ENCODE data around the gene NOSIP. TPM values are rescaled to one million over a fixed set of nuclear protein-coding genes. Genes with fewer than 3 reads are reported as not detected.

NOSIP gene
- total RNA-seq, 1 donor from 2014 or later: 83.8 TPM

DNA sequence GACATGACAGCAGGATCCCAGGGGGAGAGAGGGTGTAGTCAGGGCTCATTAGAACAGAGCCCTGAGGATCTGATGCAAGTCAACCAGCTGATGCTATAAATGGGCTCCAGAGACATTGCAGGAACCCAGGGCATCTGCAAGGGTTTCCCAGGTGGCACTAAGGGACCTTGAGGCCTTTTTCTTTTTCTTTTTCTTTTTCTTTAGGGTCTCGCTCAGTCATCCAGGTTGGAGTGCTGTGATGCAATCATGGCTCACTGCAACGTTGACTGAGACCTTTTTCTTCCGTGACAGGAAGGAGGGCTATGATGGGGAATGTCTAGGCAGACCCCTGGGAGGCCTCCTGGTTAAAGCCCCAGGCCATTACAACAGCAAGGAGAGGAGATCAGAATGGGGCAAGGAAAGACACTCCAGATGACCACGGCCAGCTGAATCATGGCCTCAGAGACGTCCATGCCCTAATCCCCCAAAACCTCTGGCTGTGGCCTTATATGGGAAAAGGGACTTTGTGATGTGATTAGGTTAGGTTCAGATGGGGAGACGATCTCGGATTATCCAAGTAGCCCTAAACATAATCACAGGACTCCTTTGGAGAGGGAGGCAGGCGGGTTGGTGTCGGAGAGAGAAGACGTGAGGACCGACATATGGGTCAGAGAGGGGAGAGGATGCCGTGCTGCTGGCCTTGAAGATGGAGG is 72.4 kb downstream of the NOSIP start:
- no peak overlapping the region for H3K9ac ChIP-seq (ENCODE audit: low read length)
- peaks cover 2% of the 10 kb centered on the region for H3K9me3 Mint-ChIP-seq (ENCODE audit: unreplicated experiment)
- no peaks in the 10 kb centered on the region for H3K36me3 ChIP-seq (ENCODE audit: insufficient read depth, low read length)
- FAIRE-seq (no peak), DNase-seq (ENCODE audit: low read depth) (no peak)
- no peak overlapping the region for H3K4me2 ChIP-seq (ENCODE audit: low read length)
- no peaks in the 10 kb centered on the region for H4K20me1 ChIP-seq (ENCODE audit: insufficient read depth, low read length)
- H3K4me3 ChIP-seq (ENCODE audit: insufficient read depth, low read depth, low read length): no peak overlapping the region
- H3K36me3 Mint-ChIP-seq (ENCODE audit: low read depth, unreplicated experiment): peaks cover 2% of the 10 kb centered on the region
- no peaks in the 10 kb centered on the region for H3K27me3 ChIP-seq (ENCODE audit: insufficient read depth, low read length)
- TF ChIP-seq EZH2 (IDR thresholded peaks at IDR 0.05; ENCODE audit: insufficient read depth, low read length): no peak
- TF ChIP-seq, protein P1, sequence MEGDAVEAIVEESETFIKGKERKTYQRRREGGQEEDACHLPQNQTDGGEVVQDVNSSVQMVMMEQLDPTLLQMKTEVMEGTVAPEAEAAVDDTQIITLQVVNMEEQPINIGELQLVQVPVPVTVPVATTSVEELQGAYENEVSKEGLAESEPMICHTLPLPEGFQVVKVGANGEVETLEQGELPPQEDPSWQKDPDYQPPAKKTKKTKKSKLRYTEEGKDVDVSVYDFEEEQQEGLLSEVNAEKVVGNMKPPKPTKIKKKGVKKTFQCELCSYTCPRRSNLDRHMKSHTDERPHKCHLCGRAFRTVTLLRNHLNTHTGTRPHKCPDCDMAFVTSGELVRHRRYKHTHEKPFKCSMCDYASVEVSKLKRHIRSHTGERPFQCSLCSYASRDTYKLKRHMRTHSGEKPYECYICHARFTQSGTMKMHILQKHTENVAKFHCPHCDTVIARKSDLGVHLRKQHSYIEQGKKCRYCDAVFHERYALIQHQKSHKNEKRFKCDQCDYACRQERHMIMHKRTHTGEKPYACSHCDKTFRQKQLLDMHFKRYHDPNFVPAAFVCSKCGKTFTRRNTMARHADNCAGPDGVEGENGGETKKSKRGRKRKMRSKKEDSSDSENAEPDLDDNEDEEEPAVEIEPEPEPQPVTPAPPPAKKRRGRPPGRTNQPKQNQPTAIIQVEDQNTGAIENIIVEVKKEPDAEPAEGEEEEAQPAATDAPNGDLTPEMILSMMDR (IDR thresholded peaks at IDR 0.05; ENCODE audit: insufficient read depth, low read depth, low read length): no peak
- peak overlapping the region; percentile 18 for H3K27ac Mint-ChIP-seq (ENCODE audit: unreplicated experiment)
- H3K79me2 ChIP-seq (ENCODE audit: insufficient read depth, low read length): no peaks in the 10 kb centered on the region
- no peaks in the 10 kb centered on the region for H3K9me3 ChIP-seq (ENCODE audit: insufficient read depth, low read depth, low read length)
- no peak overlapping the region for H2AFZ ChIP-seq (ENCODE audit: low read depth, low read length)
- peak overlapping the region; percentile 62 for H3K4me3 Mint-ChIP-seq (ENCODE audit: unreplicated experiment)
- H3K4me1 ChIP-seq (ENCODE audit: insufficient read depth, low read length): peaks cover 10% of the 10 kb centered on the region
- H3K27me3 Mint-ChIP-seq (ENCODE audit: low read depth, unreplicated experiment): peaks cover 3% of the 10 kb centered on the region
- H3K27ac ChIP-seq (ENCODE audit: low read depth, low read length): no peak overlapping the region
- peaks cover 5% of the 10 kb centered on the region for H3K4me1 Mint-ChIP-seq (ENCODE audit: low read depth, unreplicated experiment)

DNA sequence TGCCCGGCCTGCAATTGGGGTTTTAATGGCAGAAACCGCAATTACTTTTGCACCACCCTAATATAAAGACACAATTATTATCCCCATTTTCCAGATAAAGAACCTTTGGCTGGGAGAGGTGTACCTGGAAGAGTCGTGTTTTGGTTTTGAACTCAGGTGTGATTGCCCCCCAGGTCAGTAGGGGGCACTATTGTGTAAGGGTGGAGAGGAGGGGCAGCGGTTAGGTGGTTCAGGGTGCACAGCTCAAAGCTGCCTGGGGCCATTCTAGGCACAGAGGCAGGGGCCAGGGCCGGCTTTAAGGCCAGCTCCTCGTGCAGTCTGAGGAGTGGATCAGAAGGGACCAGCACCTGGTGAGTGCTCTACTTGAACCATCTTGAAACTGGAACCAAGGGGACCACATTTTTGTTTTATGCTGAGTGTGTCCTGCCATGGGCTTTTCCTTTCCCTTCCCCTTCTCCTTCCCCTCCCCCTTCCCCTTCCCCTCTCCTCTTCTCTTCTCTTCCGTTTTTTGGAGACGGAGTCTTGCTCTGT is 73.7 kb downstream of the NOSIP start:
- H3K36me3 ChIP-seq (ENCODE audit: insufficient read depth, low read length): no peaks in the 10 kb centered on the region
- no peak overlapping the region for H3K4me2 ChIP-seq (ENCODE audit: low read length)
- H3K4me3 ChIP-seq (ENCODE audit: insufficient read depth, low read depth, low read length): no peak overlapping the region
- FAIRE-seq: no peak
- no peak overlapping the region for H3K4me3 Mint-ChIP-seq (ENCODE audit: unreplicated experiment)
- peaks cover 3% of the 10 kb centered on the region for H3K4me1 ChIP-seq (ENCODE audit: insufficient read depth, low read length)
- no peak overlapping the region for H2AFZ ChIP-seq (ENCODE audit: low read depth, low read length)
- no peak for TF ChIP-seq EZH2 (IDR thresholded peaks at IDR 0.05; ENCODE audit: insufficient read depth, low read length)
- TF ChIP-seq, protein P1 (IDR thresholded peaks at IDR 0.05; ENCODE audit: insufficient read depth, low read depth, low read length): peak; percentile 61
- no peak for DNase-seq (ENCODE audit: low read depth)
- peaks cover 2% of the 10 kb centered on the region for H3K9me3 Mint-ChIP-seq (ENCODE audit: unreplicated experiment)
- no peaks in the 10 kb centered on the region for H3K4me1 Mint-ChIP-seq (ENCODE audit: low read depth, unreplicated experiment)
- H3K9me3 ChIP-seq (ENCODE audit: insufficient read depth, low read depth, low read length): no peaks in the 10 kb centered on the region
- peaks cover 2% of the 10 kb centered on the region for H3K36me3 Mint-ChIP-seq (ENCODE audit: low read depth, unreplicated experiment)
- H4K20me1 ChIP-seq (ENCODE audit: insufficient read depth, low read length): no peaks in the 10 kb centered on the region
- H3K9ac ChIP-seq (ENCODE audit: low read length): no peak overlapping the region
- no peak overlapping the region for H3K27ac Mint-ChIP-seq (ENCODE audit: unreplicated experiment)
- no peak overlapping the region for H3K27ac ChIP-seq (ENCODE audit: low read depth, low read length)
- no peaks in the 10 kb centered on the region for H3K79me2 ChIP-seq (ENCODE audit: insufficient read depth, low read length)
- H3K27me3 ChIP-seq (ENCODE audit: insufficient read depth, low read length): no peaks in the 10 kb centered on the region
- H3K27me3 Mint-ChIP-seq (ENCODE audit: low read depth, unreplicated experiment): peaks cover 3% of the 10 kb centered on the region

Other genes with a start within 250 kb of the NOSIP start
- gene CD37, start 245.2 kb downstream of the NOSIP start, total RNA-seq: 0.20 TPM in 1 of 2 replicates, not detected in the other
- gene TEAD2, start 218.1 kb downstream of the NOSIP start, total RNA-seq: 46.5 and 58.2 TPM in 2 replicates
- 0.89 and 1.1 TPM in 2 replicates for gene DKKL1, start 216.7 kb downstream of the NOSIP start, total RNA-seq
- gene KASH5, start 192.3 kb downstream of the NOSIP start, total RNA-seq: not detected in 2 replicates
- not detected in 2 replicates for gene PTH2, start 157.1 kb downstream of the NOSIP start, total RNA-seq
- not detected in 2 replicates for gene GFY, start 155.2 kb downstream of the NOSIP start, total RNA-seq
- gene SLC17A7, start 139.0 kb downstream of the NOSIP start, total RNA-seq: 0.12 and 0.16 TPM in 2 replicates
- gene PIH1D1, start 128.7 kb downstream of the NOSIP start, total RNA-seq: 61.3 and 76.4 TPM in 2 replicates
- gene ALDH16A1, start 127.3 kb downstream of the NOSIP start, total RNA-seq: 13.0 and 19.2 TPM in 2 replicates
- gene FLT3LG, start 106.3 kb downstream of the NOSIP start, total RNA-seq: 0.38 TPM in 1 of 2 replicates, not detected in the other
- gene RPL13A, start 92.9 kb downstream of the NOSIP start, total RNA-seq: 2,066 and 2,119 TPM in 2 replicates
- 1,263 and 1,399 TPM in 2 replicates for gene RPS11, start 84.1 kb downstream of the NOSIP start, total RNA-seq
- gene FCGRT, start 67.9 kb downstream of the NOSIP start, total RNA-seq: 32.2 and 40.6 TPM in 2 replicates
- 20.2 and 27.5 TPM in 2 replicates for gene RCN3, start 52.6 kb downstream of the NOSIP start, total RNA-seq
- gene PRRG2, start 760 bp upstream of the NOSIP start, total RNA-seq: 0.89 and 1.3 TPM in 2 replicates
- 29.7 and 29.9 TPM in 2 replicates for gene PRR12, start 10.6 kb upstream of the NOSIP start, total RNA-seq
- gene RRAS, start 59.6 kb upstream of the NOSIP start, total RNA-seq: 94.7 and 104 TPM in 2 replicates
- gene SCAF1, start 61.7 kb upstream of the NOSIP start, total RNA-seq: 105 and 107 TPM in 2 replicates
- 63.0 and 68.1 TPM in 2 replicates for gene IRF3, start 85.3 kb upstream of the NOSIP start, total RNA-seq
- gene BCL2L12, start 85.4 kb upstream of the NOSIP start, total RNA-seq: 26.6 and 31.5 TPM in 2 replicates
- 215 and 235 TPM in 2 replicates for gene PRMT1, start 96.7 kb upstream of the NOSIP start, total RNA-seq
- gene ADM5, start 109.0 kb upstream of the NOSIP start, total RNA-seq: 0.65 and 1.6 TPM in 2 replicates
- 33.3 and 33.6 TPM in 2 replicates for gene CPT1C, start 110.6 kb upstream of the NOSIP start, total RNA-seq
- gene TSKS, start 182.8 kb upstream of the NOSIP start, total RNA-seq: not detected in 2 replicates
- gene AP2A1, start 186.4 kb upstream of the NOSIP start, total RNA-seq: 163 and 168 TPM in 2 replicates
- gene FUZ, start 232.7 kb upstream of the NOSIP start, total RNA-seq: 8.9 and 9.8 TPM in 2 replicates
- gene MED25, start 237.7 kb upstream of the NOSIP start, total RNA-seq: 61.3 and 72.2 TPM in 2 replicates

Data from astrocyte (in vitro differentiated cells and primary cell).